Keratinocyte (primary cell): ENCODE results near the gene FGF5. TPM values are rescaled to one million over a fixed set of nuclear protein-coding genes. Genes with fewer than 3 reads are reported as not detected.

Experiments
- DNase-seq: peaks from one replicate; pipeline ENCODE4 v3.0.0-alpha.2; 2011; ENCODE audit warnings: low read depth, missing footprints, low spot score
- FAIRE-seq: peaks from 2 replicates; lab custom pipeline; 2011; peaks lifted over from hg19 to GRCh38; lab: Jason Lieb, UNC
- H2AFZ ChIP-seq: 2 replicates; pipeline ENCODE4 v1.6.0; 2012; ENCODE audit warnings: low read length, control low read depth, inconsistent platforms; ENCODE audit not compliant: control insufficient read depth
- H3K27ac ChIP-seq: 2 replicates; pipeline ENCODE4 v1.5.1; 2011; ENCODE audit warnings: low read length; ENCODE audit not compliant: control insufficient read depth, insufficient read depth
- H3K27me3 ChIP-seq: 3 replicates; pipeline ENCODE4 v1.6.0; 2011; ENCODE audit warnings: low read length; ENCODE audit not compliant: control insufficient read depth, insufficient read depth; ENCODE audit errors: extremely low read depth
- H3K36me3 ChIP-seq, 2 experiments: 2 replicates in 1 of 2; 3 replicates in 1 of 2; pipeline ENCODE4 v1.5.1; 2011; ENCODE audit warnings: low read length in 2 of 2, mild to moderate bottlenecking in 1 of 2; ENCODE audit not compliant: control insufficient read depth in 2 of 2, insufficient read depth in 2 of 2; ENCODE audit errors: extremely low read depth in 1 of 2
- H3K4me1 ChIP-seq: 3 replicates; pipeline ENCODE4 v1.5.1; 2011; ENCODE audit warnings: low read length; ENCODE audit not compliant: control insufficient read depth, insufficient read depth; ENCODE audit errors: extremely low read depth
- H3K4me2 ChIP-seq: 3 replicates; pipeline ENCODE4 v1.6.0; 2011; ENCODE audit warnings: low read depth, low read length; ENCODE audit not compliant: control insufficient read depth, insufficient read depth; ENCODE audit errors: extremely low read depth
- H3K4me3 ChIP-seq, 3 experiments: fragments of 200-600 bp in 1 of 3; sonication (generic) in 1 of 3; 2 replicates in 2 of 3; 3 replicates in 1 of 3; pipeline ENCODE4 v1.5.1; 2011 to 2016; ENCODE audit warnings: low read length in 3 of 3, mild to moderate bottlenecking in 3 of 3, control low read depth in 2 of 3, inconsistent platforms in 1 of 3, low read depth in 1 of 3, mixed read lengths in 1 of 3, mixed run types in 1 of 3, moderate library complexity in 1 of 3; ENCODE audit not compliant: control insufficient read depth in 2 of 3, insufficient read depth in 2 of 3; ENCODE audit errors: extremely low read depth in 1 of 3
- H3K79me2 ChIP-seq: 2 replicates; pipeline ENCODE4 v1.6.0; 2012; ENCODE audit warnings: low read length; ENCODE audit not compliant: control insufficient read depth, insufficient read depth
- H3K9ac ChIP-seq: 3 replicates; pipeline ENCODE4 v1.6.0; 2011; ENCODE audit warnings: low read length; ENCODE audit not compliant: control insufficient read depth, insufficient read depth; ENCODE audit errors: extremely low read depth
- H3K9me1 ChIP-seq: 3 replicates; pipeline ENCODE4 v1.6.0; 2011; ENCODE audit warnings: low read length; ENCODE audit not compliant: control insufficient read depth, insufficient read depth; ENCODE audit errors: extremely low read depth
- H3K9me3 ChIP-seq: 2 replicates; pipeline ENCODE4 v1.5.1; 2012; ENCODE audit warnings: low read depth, low read length; ENCODE audit not compliant: control insufficient read depth
- H4K20me1 ChIP-seq: 3 replicates; pipeline ENCODE4 v1.6.0; 2011; ENCODE audit warnings: low read length; ENCODE audit not compliant: control insufficient read depth, insufficient read depth; ENCODE audit errors: extremely low read depth
- CTCF ChIP-seq, 3 experiments: IDR thresholded peaks in 1 of 3; conservative IDR thresholded peaks in 1 of 3; optimal IDR thresholded peaks in 1 of 3; 2 replicates in 2 of 3; 3 replicates in 1 of 3; pipeline versions ENCODE3 to v1.5.1; 2011; ENCODE audit warnings: low read length in 3 of 3, mild to moderate bottlenecking in 3 of 3, moderate library complexity in 2 of 3, control low read depth in 1 of 3, inconsistent platforms in 1 of 3; ENCODE audit not compliant: insufficient read depth in 2 of 3; ENCODE audit errors: extremely low read depth in 1 of 3
- EZH2 ChIP-seq: IDR thresholded peaks from one replicate; pipeline ENCODE4 v1.6.1; 2012; ENCODE audit warnings: inconsistent platforms, mild to moderate bottlenecking, low read length, moderate library complexity
- dilution Hi-C: fragments of 300-500 bp; cut with MboI; formaldehyde crosslinking; loops from one replicate; pipeline ENCODE4 v1.7.0; 2020; ENCODE audit warnings: low sequenced_read_pairs; ENCODE audit not compliant: extremely low pct_ligation_motif_present
- polyA plus RNA-seq, 5 experiments: library from polyadenylated mRNA; depleted of rRNA in 3 of 5; stranded (reverse) in 3 of 5; stranded (forward) in 1 of 5; unstranded in 1 of 5; fragments of >200 nt; gene quantifications; 1 replicate in 1 of 5; 2 replicates in 3 of 5; 3 replicates in 1 of 5; pipeline versions ENCODE4 v1.2.1 to v1.2.3, GENCODE V29; 2011 to 2012; ENCODE audit warnings: missing spikeins in 2 of 5, low read depth in 1 of 5, low replicate concordance in 1 of 5

FGF5 gene
- polyA plus RNA-seq, 1 donor (not counting 4 experiments of a cell fraction or from before 2014, with no cell fraction given) = 3.9 TPM

- dilution Hi-C loops = no loop called here
- H3K4me2 ChIP-seq = no peak overlapping the region
- no peaks in the 10 kb centered on the region for H3K36me3 ChIP-seq
- no peaks in the 10 kb centered on the region for H4K20me1 ChIP-seq
- H2AFZ ChIP-seq = no peak overlapping the region
- H3K4me3 ChIP-seq = no peak overlapping the region
- no peak overlapping the region for H3K27ac ChIP-seq
- no peaks in the 10 kb centered on the region for H3K79me2 ChIP-seq
- FAIRE-seq = no peak
- no peaks in the 10 kb centered on the region for H3K27me3 ChIP-seq
- no peaks in the 10 kb centered on the region for H3K9me1 ChIP-seq
- no peak for TF ChIP-seq CTCF (optimal IDR thresholded peaks at IDR 0.05 in 1 of 3, IDR thresholded peaks at IDR 0.05 in 1 of 3, conservative IDR thresholded peaks at IDR 0.05 in 1 of 3; ENCODE audit: extremely low read depth in 1 of 3, insufficient read depth in 2 of 3, low read length in 3 of 3)
- no peak for TF ChIP-seq EZH2
- H3K9me3 ChIP-seq = no peaks in the 10 kb centered on the region
- H3K9ac ChIP-seq = no peak overlapping the region
- peaks cover 7% of the 10 kb centered on the region for H3K4me1 ChIP-seq
- no peak for DNase-seq
Observed at GRCh38 chr4:80229590-80229989, 36.9 kb upstream of the FGF5 start.

DNA sequence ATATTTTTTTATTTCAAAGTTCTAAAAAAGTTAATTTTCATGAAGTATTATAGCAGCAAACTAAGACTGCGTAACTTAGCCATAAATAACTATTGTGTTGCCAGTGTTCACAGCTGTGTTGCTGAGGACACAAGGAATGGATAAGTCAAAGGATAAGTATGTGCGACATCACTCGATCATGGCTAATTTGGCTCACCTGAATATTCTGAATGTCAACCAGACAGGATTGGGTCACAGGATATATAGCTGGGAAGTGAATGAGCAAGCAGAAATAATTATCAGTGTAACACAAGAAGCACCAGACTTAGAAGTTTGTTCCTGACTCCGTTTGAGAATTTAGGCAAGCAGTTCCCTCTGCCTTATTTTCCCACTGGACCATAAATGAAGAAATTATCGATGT lies 35.3 kb upstream of the FGF5 start:
- Histone ChIP-seq H3K27ac (no peak overlapping the region), H2AFZ (peak overlapping the region; percentile 27), H3K9me1 (no peaks in the 10 kb centered on the region), H3K4me1 (peaks cover 8% of the 10 kb centered on the region), H3K79me2 (no peaks in the 10 kb centered on the region), H3K4me3 (no peak overlapping the region), H3K4me2 (no peak overlapping the region), H4K20me1 (no peaks in the 10 kb centered on the region), H3K9me3 (no peaks in the 10 kb centered on the region), H3K27me3 (no peaks in the 10 kb centered on the region), H3K9ac (no peak overlapping the region), H3K36me3 (no peaks in the 10 kb centered on the region)
- DNase-seq (no peak), FAIRE-seq (peak; percentile 78)
- dilution Hi-C loops = no loop called here
- TF ChIP-seq CTCF (optimal IDR thresholded peaks at IDR 0.05 in 1 of 3, IDR thresholded peaks at IDR 0.05 in 1 of 3, conservative IDR thresholded peaks at IDR 0.05 in 1 of 3; ENCODE audit: extremely low read depth in 1 of 3, insufficient read depth in 2 of 3, low read length in 3 of 3) (no peak), EZH2 (no peak)
